Left renal cortex interstitium (tissue), 4 donors: Measurements from ENCODE around the gene CCDC12. TPM values are rescaled to one million over a fixed set of nuclear protein-coding genes. Genes with fewer than 3 reads are reported as not detected.

Experiments used
- DNase-seq, 4 donors: peaks; one replicate each; pipeline ENCODE4 v3.0.0-alpha.2; 2013; ENCODE audit warnings: low read depth in 4 of 4, low spot score in 2 of 4, missing footprints in 1 of 4
- polyA plus RNA-seq, 4 donors: library from polyadenylated mRNA; unstranded; fragments of 120-200 nt; gene quantifications; one replicate each; pipeline ENCODE4 v1.2.1, GENCODE V29; 2013; ENCODE audit not compliant: insufficient read length in 4 of 4

CCDC12 gene
- polyA plus RNA-seq, 4 donors: 52.4 to 67.5 (median 57.7) TPM

DNA sequence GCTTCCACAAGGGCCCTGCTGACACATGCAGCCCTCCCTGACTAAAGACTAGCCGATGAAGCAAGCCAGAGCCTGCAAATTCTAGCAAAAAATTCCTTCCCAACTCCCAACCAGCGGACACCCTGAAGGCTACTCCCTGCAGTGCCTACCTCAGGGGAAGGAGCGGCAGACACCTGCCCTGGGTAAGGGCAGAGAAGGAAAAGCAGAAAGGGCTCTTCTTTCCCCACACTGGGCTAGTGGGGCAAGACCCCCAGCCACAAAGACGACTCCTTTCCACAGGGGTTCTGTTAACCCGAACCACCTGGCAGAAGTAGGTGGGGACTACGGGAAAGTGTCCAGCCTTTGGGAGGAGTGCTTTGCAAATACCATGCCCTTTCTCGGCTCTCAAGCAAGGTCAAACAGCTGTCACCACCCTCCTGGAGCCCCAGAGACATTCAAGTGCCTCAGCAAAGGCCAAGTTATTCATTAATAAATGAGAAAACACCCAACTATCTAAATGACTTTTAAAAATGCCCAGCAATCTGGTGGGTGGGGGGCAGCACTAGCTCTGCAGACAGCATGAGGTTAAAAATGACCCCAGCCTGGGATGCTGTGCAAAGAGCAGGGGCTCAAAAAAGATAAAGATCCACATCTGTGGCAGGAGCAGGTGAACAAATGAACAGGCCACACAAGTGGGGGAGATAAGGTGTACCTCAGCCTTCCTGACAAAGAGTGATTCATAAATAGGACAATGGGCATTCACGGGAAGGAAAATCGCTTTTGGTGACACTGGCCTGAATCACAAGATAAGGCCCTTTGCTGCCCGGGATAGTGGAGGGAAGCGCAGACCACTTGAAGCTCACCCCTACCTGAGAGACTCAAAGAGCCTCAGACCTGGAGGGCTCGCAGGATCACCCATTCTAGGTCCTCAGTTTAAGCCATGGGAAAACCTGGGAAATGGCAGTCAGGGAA is 33.0 kb downstream of the CCDC12 start:
- DNase-seq: no peak

DNA sequence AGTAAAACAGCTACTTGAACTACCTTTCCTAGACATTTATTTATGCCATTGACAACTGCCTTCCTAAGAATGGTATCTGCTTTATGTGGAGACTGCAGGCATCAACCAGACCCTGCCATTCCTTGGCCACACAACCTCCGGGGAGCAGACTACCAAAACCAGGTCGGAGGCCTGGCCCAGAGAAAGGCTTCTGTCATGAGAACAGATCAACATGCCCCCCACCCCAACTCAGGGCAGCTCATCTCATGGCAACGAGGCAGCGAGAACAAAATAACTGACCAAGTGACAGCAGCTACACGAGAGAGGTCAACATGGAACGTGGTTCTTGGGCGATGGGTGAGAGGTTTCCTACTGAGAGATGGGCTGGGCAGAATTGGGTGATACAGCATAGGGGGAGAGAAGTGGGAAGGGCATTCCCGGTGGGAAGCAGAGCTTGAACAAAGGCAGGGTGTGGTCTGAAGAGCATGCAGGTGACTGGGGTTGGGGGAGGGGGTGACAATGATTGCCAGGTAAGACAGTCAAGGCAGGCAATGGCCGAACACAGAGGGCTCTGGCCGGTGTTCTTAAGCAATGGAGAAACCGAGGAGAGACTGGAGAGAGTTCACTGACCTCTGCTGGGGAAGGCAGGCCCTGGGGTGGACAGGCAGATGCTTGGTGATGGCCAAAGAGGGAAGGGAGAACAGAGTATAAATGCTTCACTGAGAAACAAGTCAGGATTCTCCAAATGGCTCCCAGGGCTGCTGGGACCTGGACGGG is 33.9 kb downstream of the CCDC12 start:
- DNase-seq: no peak

DNA sequence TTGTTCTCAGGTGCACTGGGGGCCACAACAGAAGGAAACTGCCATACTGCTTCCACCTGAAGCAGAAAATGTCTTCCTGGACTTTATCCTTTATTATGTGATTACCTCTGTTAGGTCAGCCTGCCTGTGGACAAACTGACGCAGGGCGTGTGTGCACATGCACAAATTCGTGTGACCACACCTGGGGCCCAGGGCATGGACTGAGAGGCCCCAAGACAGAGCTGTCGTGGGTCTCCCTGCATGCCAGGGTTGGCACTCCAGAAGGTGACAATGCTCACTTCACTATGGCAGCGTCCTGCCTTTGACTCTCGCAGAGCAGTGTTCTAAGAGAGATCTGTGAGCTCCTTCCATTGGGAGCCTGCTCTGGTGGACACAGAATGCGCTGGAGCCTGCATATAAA is 34.5 kb downstream of the CCDC12 start:
- DNase-seq: no peak

DNA sequence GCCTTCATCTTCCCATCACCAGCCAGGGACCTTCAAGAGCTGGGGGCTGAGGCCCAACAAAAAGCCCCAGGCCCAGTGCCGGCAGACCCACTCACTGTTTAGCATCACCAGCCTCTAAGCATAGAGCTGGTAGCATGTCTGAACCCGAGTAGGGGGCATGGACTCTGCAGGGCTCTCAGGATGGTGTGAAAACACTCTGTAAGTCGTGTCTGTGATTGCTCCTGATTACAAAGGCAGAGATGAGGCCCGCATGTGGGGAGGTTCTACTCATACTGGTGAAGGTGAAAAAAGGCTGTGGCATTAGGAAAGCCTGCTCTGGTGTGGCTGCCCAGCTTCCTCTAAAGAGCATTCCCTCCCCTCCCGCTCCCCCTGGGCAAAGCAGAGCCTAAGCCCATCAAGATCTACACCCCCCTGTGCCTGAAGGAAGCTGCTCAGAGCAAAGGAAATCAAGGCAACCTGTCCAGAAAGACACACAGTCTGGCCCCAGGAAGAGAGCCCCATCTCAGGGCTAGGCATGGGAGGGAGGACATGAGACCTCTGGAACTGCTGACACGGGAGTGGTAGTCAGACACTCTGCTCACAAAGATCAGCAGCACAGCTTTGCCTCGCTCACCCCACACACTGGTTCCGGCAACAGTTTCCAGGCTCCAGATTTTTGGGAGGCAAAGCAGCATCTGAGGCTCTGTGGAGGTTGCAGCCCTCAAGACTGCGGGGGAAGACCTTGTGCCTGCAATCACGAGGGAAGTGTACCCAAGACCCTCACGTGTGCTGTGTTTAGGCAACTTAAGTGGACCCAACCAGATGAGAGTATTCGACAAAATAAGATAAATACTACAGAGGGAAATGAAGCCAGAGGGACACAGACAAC is 36.7 kb downstream of the CCDC12 start:
- DNase-seq: no peak

DNA sequence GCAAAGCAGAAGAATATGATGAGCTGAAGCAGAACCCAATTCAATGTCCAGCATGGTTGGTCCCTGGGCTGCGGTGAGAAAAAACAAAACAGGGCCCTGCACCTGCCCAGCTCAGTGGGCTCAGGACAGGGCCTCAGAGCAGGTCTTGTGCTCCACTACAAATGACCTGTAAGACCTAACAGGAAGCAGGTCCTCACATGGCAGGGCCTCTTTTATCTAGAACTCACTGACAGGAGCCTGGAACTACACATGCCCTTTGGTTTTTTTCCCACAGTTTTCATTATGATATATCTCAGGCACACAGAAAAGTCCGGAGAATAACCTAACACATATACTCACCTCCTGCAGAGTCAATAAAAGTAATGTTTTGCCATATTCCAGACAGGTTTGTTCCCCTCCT is 38.4 kb downstream of the CCDC12 start:
- DNase-seq: no peak

DNA sequence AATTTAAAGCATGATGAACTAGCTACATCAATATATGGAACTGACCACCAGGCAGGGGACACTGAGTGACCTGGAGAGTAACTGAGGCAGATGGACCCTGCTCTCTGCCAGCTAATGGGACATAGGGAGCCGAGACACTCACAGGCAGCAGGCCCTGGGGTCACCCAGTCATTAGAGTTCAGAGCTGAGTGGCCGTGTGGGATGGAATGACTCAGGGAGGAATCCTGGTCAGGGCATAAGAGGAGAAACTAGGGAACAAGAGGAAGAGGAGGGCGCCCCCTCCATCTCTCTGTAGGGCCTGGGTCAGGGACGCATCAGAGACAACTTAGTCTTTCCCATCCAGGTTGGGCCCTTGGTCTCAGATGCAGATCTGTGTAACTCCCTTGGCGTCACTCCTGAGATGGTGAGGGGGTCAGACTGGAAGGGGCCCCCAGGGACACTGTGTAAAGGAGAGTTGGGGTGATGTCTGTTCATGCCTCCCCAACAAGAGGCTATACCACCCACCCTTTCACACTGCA is 39.8 kb downstream of the CCDC12 start:
- DNase-seq: no peak

DNA sequence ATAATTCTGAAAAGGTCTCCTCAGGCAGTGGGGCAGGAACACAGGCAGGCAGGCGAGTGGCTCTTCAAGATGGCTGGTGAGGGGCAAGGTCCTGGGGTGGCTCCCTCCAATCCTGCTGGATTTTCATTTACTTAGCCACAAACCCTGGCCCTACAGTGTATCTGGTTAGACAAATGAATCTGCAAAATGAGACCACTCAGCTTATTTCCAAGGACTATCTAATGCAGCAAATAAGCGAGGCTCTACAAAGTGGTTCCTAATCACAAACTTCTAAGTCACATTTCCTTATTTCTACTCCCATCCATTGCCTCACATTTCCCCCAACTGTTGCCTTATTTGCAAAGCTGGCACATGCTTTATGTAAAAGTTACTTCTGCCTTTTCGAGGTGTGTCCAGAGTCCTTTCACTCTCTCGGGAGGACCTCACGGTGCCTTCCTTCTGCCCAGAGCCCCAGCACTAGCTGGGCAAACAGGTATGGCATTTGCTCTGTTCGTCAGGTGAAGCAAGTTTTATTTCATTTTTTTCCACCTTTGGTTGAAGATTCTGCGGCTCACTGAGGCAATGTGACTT is 40.5 kb downstream of the CCDC12 start:
- DNase-seq: no peak

DNA sequence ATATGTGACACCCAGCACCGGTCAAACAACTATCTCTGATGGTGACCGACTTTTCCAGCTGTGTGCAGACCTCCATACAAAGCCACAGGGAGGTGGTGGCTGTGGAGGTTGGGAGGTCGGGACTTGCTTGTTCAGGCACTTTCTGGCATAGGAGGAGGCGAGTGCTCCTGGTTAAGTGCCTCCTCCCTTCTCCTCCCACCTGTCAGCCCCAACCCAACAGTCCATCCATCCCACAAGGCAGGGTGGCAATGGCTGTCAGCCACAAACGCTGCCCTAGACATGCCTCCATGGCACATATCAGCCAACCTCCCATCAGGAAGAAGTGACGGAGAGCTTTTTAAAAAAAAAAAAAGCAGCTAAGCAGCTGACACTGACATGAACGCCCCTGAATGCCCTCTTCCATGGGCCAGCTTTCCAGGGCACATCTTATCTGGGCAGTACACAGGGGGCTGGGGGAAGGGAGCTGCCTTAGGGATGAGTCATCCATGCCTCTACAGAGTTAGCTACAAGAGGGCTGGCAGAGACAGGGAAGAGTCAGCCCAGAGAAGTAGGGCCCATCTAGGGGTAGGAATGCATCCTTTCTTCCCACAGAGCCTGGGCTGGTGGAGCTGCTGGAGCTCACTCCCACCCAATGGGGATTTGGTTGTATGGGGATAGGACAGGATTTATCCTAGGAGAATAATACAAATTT is 41.2 kb downstream of the CCDC12 start:
- no peak for DNase-seq

DNA sequence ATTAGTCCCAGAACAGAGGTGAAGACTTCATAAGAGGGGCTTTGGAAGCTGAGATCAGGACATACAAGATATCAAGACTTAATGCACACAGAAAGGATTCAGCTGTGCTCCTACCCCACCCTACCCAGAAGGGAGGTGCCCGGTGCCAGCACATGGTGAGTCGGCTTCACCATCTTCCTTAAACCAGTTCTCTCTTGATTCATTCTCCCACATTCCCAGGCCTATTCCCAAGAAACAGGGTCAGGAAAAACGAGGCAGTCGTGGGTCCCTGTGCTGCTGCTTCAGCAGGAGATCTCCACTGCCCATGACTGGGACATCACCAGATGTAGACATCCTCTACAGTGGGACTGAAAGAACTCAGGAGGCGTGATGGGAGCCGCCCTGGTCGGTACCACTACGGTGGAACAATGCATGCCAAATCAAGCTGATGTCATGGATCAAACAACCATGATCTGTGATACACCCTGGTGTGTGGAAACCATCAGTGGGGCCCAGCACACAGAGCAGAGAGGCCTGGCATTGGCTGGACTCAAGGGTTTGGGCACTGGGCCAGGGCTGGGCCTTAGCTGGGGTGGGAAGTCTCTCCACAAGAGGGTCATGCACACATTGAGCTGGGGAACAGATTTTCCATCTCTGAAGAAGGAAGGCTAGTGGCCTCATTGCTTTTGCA is 41.9 kb downstream of the CCDC12 start:
- DNase-seq: no peak

DNA sequence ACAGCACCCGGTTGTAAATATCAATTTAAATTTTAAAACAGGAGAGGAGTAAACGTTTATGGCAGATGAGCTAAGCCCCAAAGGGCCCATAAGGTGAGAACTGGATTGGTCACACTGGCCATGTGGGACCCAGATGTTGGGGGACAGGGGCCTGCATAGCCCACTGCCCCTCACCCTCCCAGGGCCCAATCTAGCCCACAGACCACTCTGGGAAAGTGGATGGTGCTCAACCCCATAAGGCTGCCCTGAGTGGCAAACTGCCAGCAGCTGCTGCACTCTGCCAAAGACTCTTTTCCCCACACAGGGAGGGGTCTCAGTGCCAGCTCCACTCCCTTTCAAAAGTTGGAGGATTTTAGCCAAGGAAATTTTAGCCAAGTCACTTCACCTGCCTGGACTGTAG is 42.5 kb downstream of the CCDC12 start:
- DNase-seq: no peak

DNA sequence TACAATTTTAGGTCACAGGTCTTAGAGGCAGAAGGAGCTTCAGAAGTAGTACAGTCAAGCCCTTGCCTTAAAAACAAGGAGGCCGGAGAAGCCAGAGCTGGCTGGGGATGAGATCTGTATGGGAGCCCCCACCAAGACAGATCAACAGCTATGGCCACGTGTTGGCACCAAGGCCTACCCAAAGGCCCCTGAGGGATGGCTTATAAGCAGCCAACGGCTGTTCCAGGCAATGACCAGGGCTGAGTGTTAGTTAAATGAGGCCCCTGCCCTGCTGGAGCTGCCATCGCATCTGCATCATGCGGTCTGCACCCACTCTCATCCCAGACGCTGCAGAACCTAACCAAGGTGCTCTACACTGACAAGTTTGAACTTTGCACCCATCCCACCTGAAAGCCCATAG is 43.3 kb downstream of the CCDC12 start:
- DNase-seq: no peak

DNA sequence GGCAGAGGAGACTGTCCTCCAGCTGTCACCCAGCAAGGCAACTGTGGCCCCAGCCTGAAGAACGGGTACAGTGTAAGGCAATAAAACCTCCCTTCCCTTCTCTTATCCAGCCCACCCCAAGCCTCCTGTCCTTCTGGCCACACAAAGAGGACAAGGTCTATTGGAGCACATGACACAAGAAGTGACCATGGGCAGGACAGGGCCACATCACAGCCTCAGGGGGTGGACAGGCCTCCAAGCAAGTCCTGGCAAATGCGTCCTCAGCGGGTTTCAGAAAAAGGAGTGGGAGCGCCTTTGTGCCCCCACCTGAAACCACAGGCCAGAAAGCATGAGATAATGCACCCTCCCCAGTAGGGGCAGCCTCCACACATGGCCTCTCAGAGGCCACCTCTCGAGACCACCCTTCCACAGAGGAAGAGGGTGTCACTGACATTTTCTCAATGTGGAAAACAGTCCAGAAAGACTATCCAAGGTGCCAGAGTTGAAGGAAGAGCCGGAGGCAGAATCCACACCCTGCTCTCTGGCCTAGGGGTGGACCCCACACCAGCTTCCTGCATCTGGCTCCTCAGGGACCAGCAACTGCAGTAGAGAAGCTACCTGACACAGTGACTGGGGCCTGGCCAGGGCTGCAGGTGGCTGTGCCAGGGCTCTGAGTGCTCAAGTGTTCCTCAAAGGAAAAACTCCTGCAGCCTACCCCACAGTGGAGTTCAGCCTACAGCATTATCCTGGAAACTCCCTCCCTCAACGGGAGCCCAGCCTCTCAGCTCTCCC is 43.9 kb downstream of the CCDC12 start:
- DNase-seq: no peak

DNA sequence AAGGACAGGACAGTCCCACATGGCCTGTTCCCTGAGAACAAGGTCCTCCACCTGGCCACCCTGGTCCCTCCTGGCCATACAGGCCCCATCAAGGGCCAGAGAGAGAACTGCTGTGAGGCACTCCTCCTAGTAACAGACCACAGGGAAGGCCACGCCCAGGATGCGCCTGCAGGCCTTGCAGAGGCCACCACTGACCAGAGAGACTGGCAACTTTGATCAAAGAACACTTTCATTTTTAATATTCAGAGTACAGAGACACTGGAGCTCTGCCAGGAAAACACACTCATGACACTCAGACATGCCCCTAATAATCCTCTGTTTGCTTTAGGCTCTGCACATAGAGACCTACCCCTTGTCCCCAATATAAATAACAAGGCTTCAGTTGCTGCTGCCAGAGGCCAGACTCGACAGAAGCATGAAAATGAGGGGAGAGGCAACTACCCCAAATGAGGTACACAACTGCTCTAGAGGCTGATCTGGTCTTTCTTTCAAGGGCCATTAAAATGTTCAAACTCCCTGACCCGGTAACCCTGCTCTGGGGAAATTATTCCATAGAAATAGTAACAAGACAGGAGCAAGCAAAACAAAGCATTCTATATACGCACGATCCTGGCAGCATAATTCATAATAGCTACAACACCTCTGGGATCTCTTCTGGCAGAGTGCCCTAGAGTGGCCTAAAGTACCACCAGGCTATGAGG is 44.8 kb downstream of the CCDC12 start:
- no peak for DNase-seq

DNA sequence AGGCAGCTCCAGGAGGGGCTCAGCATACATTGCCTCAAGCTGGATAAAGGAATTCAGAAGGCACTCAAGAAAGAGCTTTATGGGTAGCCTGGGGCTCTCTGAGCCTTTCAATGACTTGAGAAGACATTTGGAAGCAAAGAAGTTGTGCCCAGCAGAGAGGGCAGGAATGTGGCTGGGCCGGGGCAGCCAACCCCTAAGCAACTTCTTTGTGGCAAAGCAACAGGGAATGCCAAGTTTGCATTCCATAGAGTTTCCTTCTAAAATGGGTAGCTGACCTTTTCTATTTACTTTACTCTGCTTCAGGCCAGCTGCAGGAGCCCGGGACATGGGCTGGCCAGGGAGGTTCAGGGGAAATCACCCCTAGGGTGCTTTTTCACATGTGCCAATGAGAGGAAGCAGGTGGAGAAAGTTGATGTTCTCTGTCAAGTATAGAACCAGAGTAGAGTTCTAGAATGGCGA is 45.6 kb downstream of the CCDC12 start:
- no peak for DNase-seq

DNA sequence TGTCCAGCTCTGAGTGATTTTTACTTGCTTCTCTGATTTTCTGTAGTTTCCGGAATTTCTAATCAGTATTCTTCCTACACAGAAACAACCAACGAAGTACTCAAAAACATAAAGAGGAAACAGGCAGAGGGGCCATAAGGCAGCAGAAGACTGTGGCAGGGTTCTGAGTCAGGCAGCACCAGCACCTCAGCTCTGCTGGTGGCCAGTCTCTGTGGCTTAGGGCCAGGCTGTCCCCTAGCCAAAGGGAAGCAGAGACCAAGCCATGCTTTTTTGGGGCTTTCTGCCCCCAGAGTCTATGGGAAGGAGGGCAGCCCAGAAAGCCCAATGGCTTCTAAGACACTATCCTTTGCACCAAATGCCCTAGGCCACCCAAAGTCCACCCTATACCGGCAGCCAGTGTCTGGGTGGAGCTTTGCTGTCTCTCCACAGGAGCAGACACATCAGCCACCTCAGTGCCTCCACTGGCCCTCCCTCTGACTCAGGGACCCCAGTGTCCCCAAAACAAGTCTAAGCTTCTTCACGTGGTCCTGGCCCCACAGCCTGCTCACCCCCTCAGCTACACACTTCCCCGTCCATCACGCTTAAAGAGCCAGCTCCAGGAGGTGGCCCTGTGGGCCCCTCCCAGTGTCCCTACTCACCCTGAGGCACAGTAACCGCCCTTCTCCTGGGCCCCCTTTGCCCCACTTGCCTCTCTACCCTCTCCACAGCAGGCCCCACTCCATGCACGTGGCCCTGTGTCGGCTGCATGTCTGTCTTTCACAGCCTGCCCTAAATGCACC is 46.2 kb downstream of the CCDC12 start:
- DNase-seq: no peak

DNA sequence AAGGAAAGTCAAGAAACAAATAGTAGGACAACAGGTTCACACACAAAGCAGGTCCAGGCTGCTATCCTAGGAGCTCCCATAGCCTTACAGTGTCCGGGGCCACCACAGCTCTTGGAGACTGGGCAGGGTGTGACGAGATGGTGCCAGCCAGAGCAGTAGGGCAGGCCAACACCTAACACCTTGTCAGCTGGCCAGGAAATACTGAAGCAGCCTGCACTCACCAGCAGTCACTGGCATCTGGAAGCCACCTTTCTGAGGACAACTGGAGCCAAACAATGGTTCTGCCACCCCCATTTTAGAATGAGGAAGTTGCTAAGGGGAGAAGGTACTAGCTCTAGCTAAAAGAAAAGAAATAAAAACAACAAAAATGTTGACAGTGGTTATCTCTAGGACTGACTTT is 47.2 kb downstream of the CCDC12 start:
- no peak for DNase-seq

DNA sequence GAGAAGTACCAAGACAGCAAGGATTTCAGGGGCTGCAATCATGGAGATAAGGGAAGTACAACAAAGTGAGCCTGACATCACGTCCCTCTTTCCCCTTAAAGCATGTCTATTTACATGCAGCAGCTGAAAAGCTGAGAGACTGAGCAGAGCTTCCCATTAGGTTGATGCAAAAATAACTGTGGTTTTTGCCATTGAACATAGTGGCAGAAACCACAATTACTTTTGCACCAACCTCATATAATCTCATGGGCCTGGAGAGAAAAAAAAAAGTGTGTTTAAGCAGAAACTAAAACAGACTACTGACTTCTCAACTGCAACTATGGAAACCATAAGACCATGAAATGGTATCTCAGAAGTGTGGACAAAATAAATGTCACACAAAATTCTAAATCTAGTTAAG is 48.3 kb downstream of the CCDC12 start:
- no peak for DNase-seq
